ENCODE measurements around the gene THAP7. TPM values are rescaled to one million over a fixed set of nuclear protein-coding genes. Genes with fewer than 3 reads are reported as not detected.
A peak's percentile ranks its signal among the peaks of the same experiment; 100 is the strongest.

THAP7 gene
- total and polyA plus RNA-seq, 2 of the 13 experiments (the other 11 are each of a cell fraction or from before 2014, with no cell fraction given), result 13.0 to 25.5 TPM

GRCh38 chr22:20949698-20950183 lies 52.2 kb downstream of the THAP7 start (continued):
- no peak for TF ChIP-seq ZNF597 (CRISPR knock-in tag; IDR thresholded peaks at IDR 0.05)
- no peak for TF ChIP-seq KLF11 (CRISPR knock-in tag; IDR thresholded peaks at IDR 0.05)
- no peak for TF ChIP-seq ZFY (CRISPR knock-in tag; IDR thresholded peaks at IDR 0.05)
- no peak for TF ChIP-seq ZBTB49 (CRISPR knock-in tag; IDR thresholded peaks at IDR 0.05; ENCODE audit: borderline replicate concordance)
- TF ChIP-seq ZZZ3 (CRISPR knock-in tag; IDR thresholded peaks at IDR 0.05; ENCODE audit: borderline replicate concordance), result no peak
- no peak for TF ChIP-seq MZF1 (CRISPR knock-in tag; IDR thresholded peaks at IDR 0.05; ENCODE audit: borderline replicate concordance)
- TF ChIP-seq CENPX (CRISPR knock-in tag; IDR thresholded peaks at IDR 0.05), result no peak
- no peak for TF ChIP-seq ZNF30 (CRISPR knock-in tag; IDR thresholded peaks at IDR 0.05)
- no peak for TF ChIP-seq RBAK (CRISPR knock-in tag; IDR thresholded peaks at IDR 0.05)
- TF ChIP-seq ZFP62 (CRISPR knock-in tag; IDR thresholded peaks at IDR 0.05), result no peak
- TF ChIP-seq SNAPC2 (CRISPR knock-in tag; IDR thresholded peaks at IDR 0.05), result no peak
- no peak for TF ChIP-seq ZBTB3 (CRISPR knock-in tag; IDR thresholded peaks at IDR 0.05; ENCODE audit: borderline replicate concordance, low read depth)
- no peak for TF ChIP-seq KMT2B (CRISPR knock-in tag; IDR thresholded peaks at IDR 0.05)
- TF ChIP-seq ZNF296 (CRISPR knock-in tag; conservative IDR thresholded peaks at IDR 0.05), result no peak
- no peak for TF ChIP-seq SMAD1 (CRISPR knock-in tag; IDR thresholded peaks at IDR 0.05; ENCODE audit: borderline replicate concordance, low read depth)
- TF ChIP-seq THYN1 (CRISPR knock-in tag; IDR thresholded peaks at IDR 0.05; ENCODE audit: borderline replicate concordance, low read depth), result no peak
- TF ChIP-seq ARHGAP35 (CRISPR knock-in tag; IDR thresholded peaks at IDR 0.05; ENCODE audit: borderline replicate concordance), result no peak
- TF ChIP-seq MYNN (CRISPR knock-in tag; IDR thresholded peaks at IDR 0.05; ENCODE audit: low read depth), result no peak
- peak; percentile 68; the same call in 1 of the 2 replicates for TF ChIP-seq ZNF614 (CRISPR knock-in tag; IDR thresholded peaks at IDR 0.05; ENCODE audit: borderline replicate concordance)
- no peak for TF ChIP-seq MTA1 (CRISPR knock-in tag; IDR thresholded peaks at IDR 0.05; ENCODE audit: borderline replicate concordance)
- no peak for TF ChIP-seq HINFP (CRISPR knock-in tag; IDR thresholded peaks at IDR 0.05; ENCODE audit: low read depth)
- no peak for TF ChIP-seq POGK (CRISPR knock-in tag; conservative IDR thresholded peaks at IDR 0.05)
